Esophagus (tissue), 2 donors: ENCODE data around the gene SMIM44. TPM values are rescaled to one million over a fixed set of nuclear protein-coding genes. Genes with fewer than 3 reads are reported as not detected.

Experiments used
- H3K27ac ChIP-seq, 2 donors: one replicate each; pipeline ENCODE4 v1.5.1; 2013; ENCODE audit warnings: low read depth in 2 of 2, mild to moderate bottlenecking in 2 of 2, inconsistent platforms in 1 of 2, low read length in 1 of 2, moderate library complexity in 1 of 2
- H3K27me3 ChIP-seq, 2 donors: one replicate each; pipeline ENCODE4 v1.6.1; 2013; ENCODE audit warnings: low read length in 2 of 2, control low read depth in 1 of 2, mild to moderate bottlenecking in 1 of 2; ENCODE audit not compliant: insufficient read depth in 2 of 2, control insufficient read depth in 1 of 2
- H3K36me3 ChIP-seq, 2 donors: one replicate each; pipeline ENCODE4 v1.6.1; 2013; ENCODE audit warnings: low read length in 1 of 2; ENCODE audit not compliant: control insufficient read depth in 2 of 2, insufficient read depth in 2 of 2
- H3K4me1 ChIP-seq, 2 donors: one replicate each; pipeline ENCODE4 v1.6.1; 2013; ENCODE audit warnings: low read length in 1 of 2; ENCODE audit not compliant: control insufficient read depth in 2 of 2, insufficient read depth in 2 of 2
- H3K4me3 ChIP-seq, 2 donors: one replicate each; pipeline ENCODE4 v1.5.1; 2013; ENCODE audit warnings: low read length in 2 of 2, mild to moderate bottlenecking in 2 of 2, low read depth in 1 of 2, moderate library complexity in 1 of 2
- H3K9me3 ChIP-seq, 2 donors: one replicate each; pipeline ENCODE4 v1.6.1; 2013; ENCODE audit warnings: mild to moderate bottlenecking in 2 of 2, low read depth in 1 of 2, low read length in 1 of 2, moderate library complexity in 1 of 2; ENCODE audit not compliant: control insufficient read depth in 2 of 2, insufficient read depth in 1 of 2
- WGBS, 2 donors: extraction: QIAGEN DNeasy Blood & Tissue Kit; methylation state at CpG; one replicate each; pipeline ENCODE4 v1.1.7; 2013; 5-methylcytosine and 5-hydroxymethylcytosine counted together
- polyA plus RNA-seq, 2 donors: library from polyadenylated mRNA; stranded (reverse); fragments of 200-250 nt; gene quantifications; one replicate each; pipeline ENCODE4 v1.2.3, GENCODE V29; 2013
- donor health status: healthy with polysubstance abuse.
- donor health status: Bipolar disorder and iron deficiency.

Gene SMIM44
- polyA plus RNA-seq, 2 donors, result not detected

- Histone ChIP-seq H3K4me1 (peaks cover 5 to 21% of the 10 kb centered on the region in 2 donors), H3K27me3 (no peaks in the 10 kb centered on the region), H3K27ac (no peak overlapping the region), H3K36me3 (peaks cover 1 to 21% of the 10 kb centered on the region in 2 donors), H3K9me3 (no peaks in the 10 kb centered on the region), H3K4me3 (no peak overlapping the region)
- 83 to 85% methylated on average over 2 of the region's 2 CpGs for WGBS, 2 donors
Observed at GRCh38 chr19:3518659-3519058, 35.4 kb upstream of the SMIM44 start.

DNA sequence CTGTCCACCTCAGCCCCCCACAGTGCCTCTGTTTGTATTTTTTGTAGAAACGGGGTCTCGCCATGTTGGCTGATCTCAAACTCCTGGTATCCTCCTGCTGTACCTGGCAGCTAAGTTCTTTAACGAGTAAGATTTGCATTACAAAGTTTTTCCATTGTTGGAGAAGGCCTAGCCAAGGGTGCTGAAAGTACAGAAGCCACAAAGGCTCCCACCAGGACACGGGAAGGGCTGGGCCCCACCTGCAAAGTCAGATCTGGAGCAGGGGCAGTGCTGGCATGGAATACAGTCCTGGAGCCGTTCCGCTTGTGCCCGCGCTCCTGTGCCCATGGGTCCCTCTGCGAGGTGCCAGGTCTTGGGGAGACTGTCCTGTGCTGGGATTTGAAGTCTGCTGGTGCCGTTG is 35.0 kb upstream of the SMIM44 start:
- WGBS, 2 donors, result 81 to 83% methylated on average over 10 of the region's 10 CpGs
- peaks cover 0 to 17% of the 10 kb centered on the region in 2 donors for H3K36me3 ChIP-seq
- H3K4me3 ChIP-seq, result no peak overlapping the region
- H3K9me3 ChIP-seq, result no peaks in the 10 kb centered on the region
- no peaks in the 10 kb centered on the region for H3K27me3 ChIP-seq
- no peak overlapping the region for H3K27ac ChIP-seq
- peaks cover 5 to 24% of the 10 kb centered on the region in 2 donors for H3K4me1 ChIP-seq

DNA sequence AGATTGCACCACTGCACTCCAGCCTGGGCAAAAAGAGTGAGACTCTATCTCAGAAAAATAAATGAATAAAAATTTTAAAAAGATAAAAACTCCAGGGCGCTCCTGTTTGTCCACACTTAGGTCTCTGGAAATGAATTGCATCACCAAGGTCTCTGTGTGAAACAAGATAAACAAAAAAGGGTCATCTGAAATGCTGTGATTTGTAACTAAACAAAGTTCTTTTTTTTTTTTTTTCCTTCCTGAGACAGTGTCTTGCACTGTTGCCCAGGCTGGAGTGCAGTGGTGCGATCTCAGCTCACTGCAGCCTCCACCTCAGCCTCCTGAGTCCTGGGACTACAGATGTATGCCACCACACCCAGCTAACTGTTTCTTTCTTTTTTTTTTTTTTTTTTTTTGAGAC is 34.4 kb upstream of the SMIM44 start:
- H3K27ac ChIP-seq, result no peak overlapping the region
- no peak overlapping the region for H3K4me3 ChIP-seq
- WGBS, 2 donors, result 77 to 96% methylated on average over 2 of the region's 2 CpGs
- no peaks in the 10 kb centered on the region for H3K9me3 ChIP-seq
- H3K27me3 ChIP-seq, result no peaks in the 10 kb centered on the region
- H3K36me3 ChIP-seq, result peaks cover 0 to 14% of the 10 kb centered on the region in 2 donors
- H3K4me1 ChIP-seq, result peaks cover 5 to 26% of the 10 kb centered on the region in 2 donors

DNA sequence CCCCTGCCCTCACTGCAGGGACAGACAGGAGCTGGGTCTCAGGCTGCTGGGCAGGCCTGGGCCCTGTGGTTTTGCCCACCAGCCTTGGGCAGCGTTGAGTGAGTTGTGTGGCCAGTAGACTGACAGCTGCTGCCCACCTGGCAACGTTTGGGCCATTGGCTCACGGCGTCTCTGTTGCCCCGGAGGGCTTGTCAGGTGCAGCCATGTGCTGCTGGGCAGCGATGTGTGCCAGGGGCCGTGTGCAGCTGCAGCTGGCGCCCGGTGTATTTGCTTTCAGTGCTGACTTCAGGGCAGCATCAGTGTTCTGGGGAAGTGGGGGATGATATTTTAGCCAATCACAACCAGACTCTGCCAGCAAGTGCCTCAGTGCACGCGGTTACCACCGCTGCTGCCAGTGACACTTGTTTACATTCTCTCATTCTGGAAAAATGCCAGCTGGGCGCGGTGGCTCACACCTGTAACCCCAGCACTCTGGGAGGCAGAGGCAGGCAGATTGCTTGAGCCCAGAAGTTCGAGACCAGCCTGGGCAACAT is 33.5 kb upstream of the SMIM44 start:
- Histone ChIP-seq H3K36me3 (peaks cover 0 to 8% of the 10 kb centered on the region in 2 donors), H3K4me3 (no peak overlapping the region), H3K27ac (no peak overlapping the region), H3K27me3 (no peaks in the 10 kb centered on the region), H3K9me3 (no peaks in the 10 kb centered on the region), H3K4me1 (peaks cover 5 to 23% of the 10 kb centered on the region in 2 donors)
- WGBS, 2 donors, result 43 to 49% methylated on average over 15 of the region's 15 CpGs

DNA sequence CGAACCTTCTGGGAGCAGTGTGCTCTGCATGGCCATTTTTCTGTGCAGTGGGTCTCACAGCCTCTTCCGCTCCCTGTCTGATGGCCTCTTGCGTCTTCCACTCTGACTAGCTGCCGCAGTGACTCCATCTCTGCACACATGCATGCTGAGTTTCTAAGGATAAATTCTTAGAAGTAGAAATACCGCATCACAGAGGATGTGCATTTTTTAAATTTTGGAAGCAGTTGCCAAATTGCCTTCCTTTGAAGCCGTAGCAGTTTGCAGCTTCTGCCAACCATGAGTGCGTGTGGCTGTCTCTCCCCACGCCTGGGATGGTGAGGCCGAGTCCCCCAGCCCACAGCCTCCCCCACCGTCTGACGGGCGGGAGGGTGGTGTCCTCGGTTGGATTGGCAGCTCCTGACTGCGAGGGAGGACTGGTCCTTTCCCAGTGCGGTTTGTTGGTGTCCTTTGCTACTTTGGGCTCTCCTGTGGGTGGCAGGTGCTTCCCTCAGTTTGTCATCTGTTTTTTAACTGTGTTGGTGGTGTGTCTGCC is 32.7 kb upstream of the SMIM44 start:
- H3K27me3 ChIP-seq, result no peaks in the 10 kb centered on the region
- peaks cover 5 to 23% of the 10 kb centered on the region in 2 donors for H3K4me1 ChIP-seq
- no peaks in the 10 kb centered on the region for H3K9me3 ChIP-seq
- peaks cover 0 to 8% of the 10 kb centered on the region in 2 donors for H3K36me3 ChIP-seq
- WGBS, 2 donors, result 57 to 70% methylated on average over 15 of the region's 15 CpGs
- no peak overlapping the region for H3K27ac ChIP-seq
- H3K4me3 ChIP-seq, result no peak overlapping the region

GRCh38 chr19:3514930-3515329 is 31.7 kb upstream of the SMIM44 start:
- Histone ChIP-seq H3K4me1 (peaks cover under 1 to 17% of the 10 kb centered on the region in 2 donors), H3K9me3 (no peaks in the 10 kb centered on the region), H3K36me3 (peaks cover 0 to 9% of the 10 kb centered on the region in 2 donors), H3K4me3 (no peak overlapping the region), H3K27ac (no peak overlapping the region), H3K27me3 (no peaks in the 10 kb centered on the region)
- 86 to 87% methylated on average over 12 of the region's 12 CpGs for WGBS, 2 donors

GRCh38 chr19:3513229-3514140 is 30.2 kb upstream of the SMIM44 start:
- peaks cover 4 to 15% of the 10 kb centered on the region in 2 donors for H3K36me3 ChIP-seq
- peaks cover 5 to 27% of the 10 kb centered on the region in 2 donors for H3K4me1 ChIP-seq

DNA sequence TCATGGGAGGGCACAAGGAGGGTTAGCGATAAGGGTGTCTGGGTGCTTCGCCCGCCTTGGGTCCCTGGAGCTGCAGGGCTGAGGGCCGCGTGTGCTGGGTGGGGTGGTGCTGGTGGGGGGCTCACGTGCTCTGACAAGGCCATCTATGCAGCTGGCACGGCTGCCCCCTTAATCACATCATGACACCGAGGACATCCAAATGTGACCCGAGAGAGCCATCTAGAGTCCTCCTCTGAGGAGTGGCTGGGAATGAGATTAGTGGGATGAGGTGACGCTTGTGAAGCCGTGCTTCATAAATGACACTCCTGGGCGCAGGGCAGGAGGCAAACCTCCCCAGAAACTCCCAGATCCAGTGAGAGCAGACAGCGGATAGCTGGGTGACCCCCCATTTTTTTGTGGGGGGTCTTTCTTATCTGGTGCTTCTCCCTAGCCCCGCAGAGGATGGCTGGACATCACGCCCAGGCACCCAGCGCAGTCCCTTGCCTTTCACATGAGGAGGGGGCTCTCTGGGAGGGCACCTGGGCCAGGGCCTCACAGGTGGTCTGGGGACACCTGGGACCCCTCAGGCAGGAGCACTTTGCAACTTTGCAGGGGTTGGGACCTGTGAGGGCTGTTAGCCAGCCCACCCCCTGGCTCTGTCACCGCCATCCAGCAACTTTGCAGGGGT is 29.5 kb upstream of the SMIM44 start:
- WGBS, 2 donors, result 89 to 90% methylated on average over 17 of the region's 17 CpGs
- Histone ChIP-seq H3K4me3 (no peak overlapping the region), H3K27ac (no peak overlapping the region), H3K9me3 (no peaks in the 10 kb centered on the region), H3K4me1 (peaks cover 6 to 28% of the 10 kb centered on the region in 2 donors), H3K27me3 (no peaks in the 10 kb centered on the region), H3K36me3 (peaks cover 4 to 15% of the 10 kb centered on the region in 2 donors)

More at GRCh38 chr19:3513229-3514140, 30.2 kb upstream of the SMIM44 start:
- peak overlapping the region in 1 of 2 donors; percentile 34 for H3K27ac ChIP-seq
- no peaks in the 10 kb centered on the region for H3K27me3 ChIP-seq
- WGBS, 2 donors, result 76 to 81% methylated on average over 23 of the region's 23 CpGs
- no peak overlapping the region for H3K4me3 ChIP-seq
- no peaks in the 10 kb centered on the region for H3K9me3 ChIP-seq

GRCh38 chr19:3511506-3512251 is 28.4 kb upstream of the SMIM44 start:
- Histone ChIP-seq H3K27ac (no peak overlapping the region), H3K36me3 (peaks cover 4 to 15% of the 10 kb centered on the region in 2 donors)

More at GRCh38 chr19:3511506-3512251, 28.4 kb upstream of the SMIM44 start:
- H3K9me3 ChIP-seq, result no peaks in the 10 kb centered on the region
- peaks cover 7 to 33% of the 10 kb centered on the region in 2 donors for H3K4me1 ChIP-seq
- no peak overlapping the region for H3K4me3 ChIP-seq
- no peaks in the 10 kb centered on the region for H3K27me3 ChIP-seq
- 80 to 83% methylated on average over 26 of the region's 26 CpGs for WGBS, 2 donors
